Cardiac fibroblast (primary cell): ENCODE data around the gene NDUFA11.

Experiments used
- DNase-seq, 2 donors: peaks; one replicate each; pipeline versions ENCODE4 v3.0.0 to v3.0.0-alpha.2; 2010; ENCODE audit warnings: low read depth in 2 of 2
- H3K4me3 ChIP-seq, 2 donors: replicated peaks in 1 of 2; 1 replicate in 1 of 2; 2 replicates in 1 of 2; pipeline ENCODE4 v1.5.1; 2011; ENCODE audit warnings: low read depth in 2 of 2, low read length in 2 of 2, mild to moderate bottlenecking in 2 of 2, moderate library complexity in 1 of 2
- CTCF ChIP-seq: IDR thresholded peaks from one replicate; pipeline ENCODE4 v1.5.1; 2011; ENCODE audit warnings: low read depth, mild to moderate bottlenecking, low read length, inconsistent platforms

NDUFA11 gene

GRCh38 chr19:5911366-5911765, 7.8 kb upstream of the NDUFA11 start:
- no peak for TF ChIP-seq CTCF
- H3K4me3 ChIP-seq: no peak overlapping the region
- no peak for DNase-seq

DNA sequence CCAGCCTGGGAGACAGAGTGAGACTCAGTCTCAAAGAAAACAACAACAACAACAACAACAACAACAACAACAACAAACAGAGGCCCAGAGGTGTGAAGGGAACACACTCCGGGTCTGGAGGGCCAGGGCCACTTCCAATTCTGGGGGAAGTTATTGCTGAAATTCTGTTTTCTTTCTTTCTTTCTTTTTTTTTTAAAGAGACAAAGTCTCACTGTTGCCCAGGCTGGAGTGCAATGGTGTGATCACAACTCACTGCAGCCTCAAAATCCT, 7.0 kb upstream of the NDUFA11 start:
- no peak for DNase-seq
- H3K4me3 ChIP-seq: no peak overlapping the region
- TF ChIP-seq CTCF: no peak

- DNase-seq: no peak
- TF ChIP-seq CTCF: no peak
- H3K4me3 ChIP-seq: no peak overlapping the region
Observed at GRCh38 chr19:5908773-5909442, 5.3 kb upstream of the NDUFA11 start.

GRCh38 chr19:5907241-5907640, 3.7 kb upstream of the NDUFA11 start:
- no peak for DNase-seq
- H3K4me3 ChIP-seq: no peak overlapping the region
- TF ChIP-seq CTCF: no peak

DNA sequence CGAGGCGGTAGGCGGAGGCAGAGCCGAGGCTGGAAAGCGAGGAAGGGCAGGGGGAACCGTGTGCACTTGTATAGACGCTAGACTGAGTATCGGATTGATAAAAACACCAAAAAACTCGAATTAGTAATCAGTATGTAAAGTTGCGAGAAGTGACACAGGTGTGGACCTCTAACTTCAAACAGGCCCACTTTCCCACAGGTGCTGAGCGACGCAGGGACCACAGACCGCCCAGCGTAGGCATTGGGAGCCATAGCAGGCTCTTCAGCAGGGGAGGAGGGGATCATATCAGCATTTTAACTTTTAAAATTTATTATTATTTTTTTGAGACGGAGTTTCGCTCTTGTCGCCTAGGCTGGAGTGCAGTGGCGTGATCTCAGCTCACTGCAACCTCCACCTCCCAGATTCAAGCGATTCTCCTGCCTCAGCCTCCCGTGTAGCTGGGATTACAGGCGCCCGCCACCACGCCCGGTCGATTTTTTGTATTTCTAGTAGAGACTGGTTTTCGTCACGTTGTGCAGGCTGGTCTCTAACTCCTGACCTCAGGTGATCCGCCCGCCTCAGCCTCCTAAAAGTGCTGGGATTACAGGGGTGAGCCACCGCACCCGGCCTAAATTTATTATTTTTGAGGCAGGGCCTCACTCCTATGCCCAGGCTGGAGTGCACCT, 1.7 kb upstream of the NDUFA11 start:
- DNase-seq: no peak

GRCh38 chr19:5904352-5905113, 943 bp upstream of the NDUFA11 start, which contains the start of gene VMAC:
Gene VMAC (plus strand): TSS chr19:5904872. CDS start chr19:5904891, 19 bp downstream.
- H3K4me3 ChIP-seq: peak within 1 kb of the TSS; percentile 80 to 100
- peak; percentile 100 for DNase-seq
- no peak for TF ChIP-seq CTCF

More for the DNA sequence above, 1.7 kb upstream of the NDUFA11 start:
- no peak for TF ChIP-seq CTCF
- H3K4me3 ChIP-seq: peak overlapping the region; percentile 79 to 80
